Activated naive CD8-positive, alpha-beta T cell treated with anti-CD3 and anti-CD28 coated beads, Interleukin-2, amount 50 U/mL, for 16 hours (primary cell): ENCODE measurements around the gene IFT43.

Source experiments
- DNase-seq: peaks from one replicate; pipeline ENCODE4 v3.0.0-alpha.2; 2020; ENCODE audit warnings: low read depth, low spot score

IFT43 gene

DNA sequence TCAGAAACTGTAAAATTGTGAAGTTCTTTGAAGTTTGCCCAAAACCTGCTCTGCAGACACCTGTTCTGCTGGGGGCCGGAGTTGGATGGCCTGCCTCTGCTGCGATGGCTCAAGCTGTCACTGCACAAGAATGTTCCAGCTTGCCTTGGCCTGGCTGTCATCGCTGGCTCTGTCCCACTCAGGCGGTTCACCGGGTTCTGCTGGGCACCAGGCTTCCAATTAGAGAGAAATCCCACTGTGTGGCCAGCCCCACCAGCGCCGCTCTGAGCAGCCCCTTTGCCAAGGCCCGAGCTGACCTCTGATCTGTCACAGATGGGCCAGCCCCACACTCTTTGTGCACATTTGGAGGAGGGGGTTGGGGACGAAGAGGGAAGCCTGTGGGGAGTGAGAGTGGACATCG lies 94.5 kb downstream of the IFT43 start:
- no peak for DNase-seq

DNA sequence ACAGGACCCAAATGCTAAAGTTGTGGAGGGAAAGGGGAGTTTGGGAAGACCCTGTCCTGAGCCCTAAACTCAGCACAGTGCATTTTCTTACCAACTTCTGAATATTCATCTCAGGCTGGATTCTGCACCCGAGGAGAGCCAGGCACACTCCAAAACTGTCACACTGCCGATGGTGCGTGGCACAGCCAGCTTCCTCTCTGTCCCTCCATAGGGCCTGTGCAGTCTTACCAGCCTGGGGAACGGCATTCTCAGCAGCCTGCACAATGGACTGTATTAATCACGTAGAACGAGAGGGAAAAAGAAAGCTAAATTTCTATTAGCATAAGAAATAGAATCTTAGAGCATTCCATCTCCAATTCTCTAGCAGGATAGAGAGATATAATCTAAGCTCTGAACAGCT lies 94.9 kb downstream of the IFT43 start:
- no peak for DNase-seq

DNA sequence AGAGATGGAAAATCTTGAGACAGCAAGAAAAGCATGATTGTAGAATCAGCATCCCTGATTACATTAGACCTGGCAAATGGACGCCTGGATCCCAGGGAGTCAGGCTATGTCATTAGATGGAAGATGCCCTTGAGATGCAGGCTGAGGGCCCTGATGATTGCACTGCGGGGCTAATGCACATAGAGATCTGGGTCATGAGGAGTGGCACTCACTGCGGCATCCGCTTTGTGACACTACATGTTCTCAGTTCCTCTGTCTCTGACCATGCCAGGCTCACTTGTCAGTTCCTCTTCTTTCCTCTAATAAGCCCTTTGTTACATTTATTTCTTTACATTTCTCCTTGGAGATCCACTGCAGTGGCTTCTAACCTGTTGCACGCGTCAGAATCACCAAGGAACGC lies 96.1 kb downstream of the IFT43 start:
- no peak for DNase-seq

DNA sequence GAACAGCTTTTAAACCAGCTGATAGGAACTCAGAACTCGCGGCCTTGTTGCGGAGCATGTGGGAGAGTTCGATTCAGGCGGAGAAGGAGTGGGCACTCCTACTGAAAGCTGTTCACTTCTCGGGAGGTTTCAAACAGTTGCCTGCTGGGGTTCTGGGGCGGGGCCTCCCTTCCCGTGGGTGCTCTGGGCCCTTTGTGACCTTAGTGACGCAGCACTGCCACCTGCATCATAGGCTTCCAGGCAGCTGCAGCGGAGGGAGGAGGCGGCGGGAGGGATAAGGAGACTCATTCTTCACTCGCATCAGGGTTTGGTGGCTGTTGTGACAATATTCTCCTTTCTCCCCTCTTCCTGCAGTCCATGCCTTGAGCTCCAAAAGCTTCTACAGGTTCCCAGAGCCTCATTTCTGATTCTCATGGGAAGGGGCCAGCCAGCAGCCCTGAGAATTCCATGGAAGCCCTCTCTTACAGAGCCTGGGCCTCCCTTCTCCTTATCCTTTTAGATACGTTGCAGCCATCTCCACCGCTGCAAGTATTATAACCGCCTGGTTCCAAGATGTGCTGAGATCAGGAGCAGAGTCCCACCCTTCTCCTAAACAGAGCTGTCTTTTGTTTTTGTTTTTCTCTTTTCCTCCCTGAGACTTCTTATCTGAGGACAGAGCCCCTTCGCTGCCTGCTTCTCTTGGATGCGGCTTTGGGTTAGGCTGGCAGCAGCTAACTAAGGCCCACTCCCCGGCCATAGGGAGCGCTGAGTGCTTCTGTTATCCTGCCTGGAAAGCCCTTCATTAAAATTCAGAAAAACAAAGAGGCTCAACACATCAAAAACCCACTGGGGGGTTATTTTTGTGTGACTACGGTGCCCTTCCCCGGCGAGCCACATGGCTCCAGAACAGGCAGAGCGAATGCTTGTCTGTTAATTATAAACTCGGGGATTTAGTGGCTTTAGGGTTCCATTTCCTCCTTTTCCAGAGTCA lies 98.5 kb downstream of the IFT43 start:
- DNase-seq, result no peak

DNA sequence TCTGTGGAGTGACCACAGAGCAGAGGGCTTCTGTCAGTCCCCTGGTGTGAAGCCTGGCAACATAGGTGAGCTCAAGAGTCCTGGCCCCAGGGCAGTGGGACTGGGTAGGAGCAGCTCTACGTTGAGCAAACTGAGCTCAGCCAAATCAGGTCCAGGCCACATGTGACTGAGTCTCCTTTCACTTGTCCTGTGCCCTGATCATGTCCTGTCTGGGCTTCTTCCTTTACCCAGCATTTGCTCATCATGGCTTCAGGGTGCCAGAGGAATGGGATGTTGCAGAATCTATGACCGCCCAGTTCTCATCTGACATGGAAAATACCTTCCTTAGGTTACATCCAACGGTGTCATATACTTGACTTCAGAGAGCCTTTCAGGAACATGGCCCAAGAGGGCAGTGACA lies 99.8 kb downstream of the IFT43 start:
- DNase-seq, result no peak

DNA sequence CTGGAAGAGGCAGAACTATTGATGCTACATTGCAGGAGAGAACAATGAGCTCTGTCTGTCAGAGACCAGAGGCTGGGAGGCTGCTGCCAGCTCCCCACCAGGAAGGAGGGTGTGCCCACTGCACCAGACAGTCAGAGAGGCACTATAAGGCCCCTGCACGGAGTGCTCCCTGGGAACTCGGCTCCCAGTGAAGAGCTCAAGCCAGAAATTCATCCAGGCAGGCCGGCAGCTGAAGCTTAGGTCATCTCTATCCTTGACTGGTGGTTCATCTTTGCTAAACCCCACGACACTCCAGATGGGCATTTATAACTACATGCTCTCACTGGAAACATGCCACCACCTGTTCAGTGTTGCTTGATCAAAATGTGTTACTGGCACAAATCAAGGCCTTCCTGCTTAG lies 101.1 kb downstream of the IFT43 start:
- no peak for DNase-seq

DNA sequence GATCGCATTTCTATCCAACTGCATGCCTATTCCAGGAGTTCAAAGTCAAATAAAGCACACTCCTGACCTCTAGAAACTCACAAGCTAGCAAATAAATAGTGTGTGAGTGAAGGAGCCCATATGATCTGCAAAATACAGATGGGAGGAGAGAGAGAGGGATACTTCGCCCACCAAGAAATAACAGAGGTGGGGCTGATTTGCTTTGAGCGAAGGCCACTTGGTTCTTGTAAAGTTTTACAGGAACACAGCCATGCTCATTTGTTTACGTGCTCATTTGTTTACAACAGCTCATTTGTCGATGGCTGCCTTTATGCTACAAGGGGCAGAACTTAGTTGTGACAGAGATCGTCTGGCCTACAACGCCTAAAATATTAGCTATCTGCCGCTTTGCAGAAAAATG lies 102.8 kb downstream of the IFT43 start:
- no peak for DNase-seq

DNA sequence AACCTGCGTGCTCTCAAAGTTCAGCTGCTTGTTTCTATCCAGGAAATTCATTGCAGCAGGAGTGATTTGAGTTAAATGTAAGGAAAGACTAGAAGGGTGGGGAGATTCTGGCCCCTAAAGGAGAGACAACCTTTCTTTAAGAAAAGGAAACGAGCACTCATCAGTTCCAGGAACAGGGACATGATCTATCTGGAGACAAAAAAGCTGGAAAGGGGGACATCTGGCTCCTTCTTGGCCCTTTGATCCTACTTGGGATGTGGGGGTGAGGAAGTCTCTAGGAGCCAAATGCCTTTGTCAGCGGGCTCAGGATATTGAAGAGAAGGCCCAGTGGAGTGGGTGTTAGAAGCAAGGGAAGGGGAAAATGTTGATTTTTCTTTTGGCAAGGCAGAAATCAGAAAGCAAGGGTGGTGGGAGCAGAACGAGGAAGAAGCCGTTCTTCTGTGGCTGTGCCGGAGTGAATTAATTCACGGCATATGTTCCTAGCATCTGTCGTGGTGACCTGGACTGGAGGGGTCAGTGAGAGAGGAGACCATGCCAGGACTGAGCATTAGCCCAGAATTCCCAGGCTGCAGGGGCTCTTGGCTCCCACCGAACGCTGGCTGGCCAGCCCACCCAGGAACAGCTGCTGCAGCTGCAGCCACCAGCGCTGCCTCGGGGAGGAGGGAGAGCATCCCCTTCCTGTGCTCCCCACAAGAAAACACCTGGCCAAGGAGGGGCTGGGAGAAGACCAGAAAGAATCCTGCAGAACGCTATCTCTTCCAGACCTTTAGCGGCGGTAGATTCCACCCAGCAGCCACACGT lies 103.4 kb downstream of the IFT43 start:
- DNase-seq, result no peak

DNA sequence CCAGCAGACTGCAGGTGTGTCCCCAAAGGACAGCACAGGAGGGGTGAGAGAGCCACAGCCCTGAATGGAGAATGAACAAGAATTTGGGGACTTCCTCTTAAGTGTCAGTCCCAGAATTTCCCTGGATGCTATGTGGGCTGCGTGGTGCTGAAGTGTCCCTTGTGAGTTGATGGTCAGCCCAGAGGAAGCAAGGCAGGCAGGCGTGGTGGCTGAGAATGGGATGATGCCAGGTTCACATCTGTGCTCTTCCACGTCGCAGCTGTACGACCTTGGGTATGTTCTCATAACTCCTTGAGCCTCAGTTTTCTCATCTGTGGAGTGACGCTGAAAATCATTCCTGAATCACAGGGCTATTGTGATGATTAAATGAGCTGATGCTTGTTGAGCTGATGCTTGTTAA lies 104.0 kb downstream of the IFT43 start:
- no peak for DNase-seq

DNA sequence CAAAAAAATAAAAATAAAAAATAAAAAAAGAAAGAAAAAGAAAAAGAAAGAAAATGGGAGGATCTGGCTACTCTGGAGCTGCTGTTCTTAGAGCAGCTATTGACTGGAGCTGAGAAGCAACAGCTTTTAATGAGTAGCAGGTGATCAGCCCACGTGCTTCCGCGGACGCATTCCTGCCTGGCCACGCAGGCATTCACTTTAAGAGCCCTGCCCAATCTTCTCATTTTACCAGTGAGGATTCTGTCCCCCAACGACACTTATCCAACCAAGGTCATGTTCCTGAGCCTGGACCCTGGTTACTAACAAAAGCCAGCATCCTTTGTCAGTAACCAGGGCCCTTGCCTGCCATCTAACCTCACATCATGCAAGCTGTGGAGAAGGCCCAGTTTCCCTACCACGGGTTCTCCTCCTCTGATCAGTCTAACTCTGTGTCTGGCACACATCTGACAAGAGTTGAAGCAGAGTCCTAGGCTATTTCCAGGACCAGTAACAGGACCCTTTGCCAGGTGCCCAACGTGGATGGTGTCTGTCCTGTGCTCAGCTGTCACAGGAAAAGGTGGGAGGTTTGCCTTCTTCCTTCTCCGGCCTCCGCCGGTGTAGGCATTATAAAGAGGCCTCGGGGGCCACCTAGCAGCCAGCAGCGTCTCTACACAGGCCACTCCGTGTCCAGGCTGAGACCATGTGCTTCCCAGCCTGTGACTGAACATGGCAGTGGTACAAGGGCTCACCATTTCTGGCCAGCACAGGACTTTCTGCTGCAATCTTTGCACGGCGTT lies 105.2 kb downstream of the IFT43 start:
- DNase-seq, result no peak

DNA sequence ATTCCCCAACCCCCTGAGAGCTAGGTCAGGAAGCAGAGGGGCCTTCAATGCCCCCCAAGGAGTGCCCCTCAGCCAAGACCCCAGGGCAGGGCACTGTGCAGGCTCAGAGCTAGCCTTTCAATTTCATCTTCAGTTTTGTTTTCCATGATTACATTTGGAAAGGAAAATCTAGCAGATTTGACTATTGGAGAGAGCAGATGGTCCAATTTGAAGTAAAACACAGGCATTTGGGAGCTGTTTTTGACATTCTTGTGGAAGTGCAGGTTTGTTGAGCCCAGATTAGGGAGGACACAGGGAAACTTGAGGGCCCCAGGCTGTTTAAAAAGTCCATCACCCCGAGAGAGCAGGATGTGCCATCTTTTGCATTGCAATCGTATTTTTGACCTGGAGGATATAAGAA lies 107.5 kb downstream of the IFT43 start:
- no peak for DNase-seq

DNA sequence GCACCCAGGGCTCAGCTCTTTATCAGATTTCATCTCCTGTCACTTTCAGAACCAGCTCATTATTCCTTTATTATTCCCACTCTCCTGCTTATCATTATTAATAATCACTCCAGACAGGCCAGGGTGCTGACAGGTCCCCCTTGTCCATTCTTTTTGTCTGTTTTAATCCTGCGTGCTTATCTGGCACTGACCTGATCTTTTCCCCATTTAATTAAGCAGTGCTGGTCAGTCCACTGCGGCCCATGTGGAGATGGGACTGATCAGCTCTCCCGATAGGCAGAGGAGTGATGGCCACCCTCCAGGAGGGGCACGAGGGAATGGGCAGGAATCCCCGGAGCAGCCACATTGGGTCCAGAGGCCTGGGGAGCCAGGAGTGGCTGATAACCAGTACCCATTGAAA lies 110.7 kb downstream of the IFT43 start:
- DNase-seq, result no peak

DNA sequence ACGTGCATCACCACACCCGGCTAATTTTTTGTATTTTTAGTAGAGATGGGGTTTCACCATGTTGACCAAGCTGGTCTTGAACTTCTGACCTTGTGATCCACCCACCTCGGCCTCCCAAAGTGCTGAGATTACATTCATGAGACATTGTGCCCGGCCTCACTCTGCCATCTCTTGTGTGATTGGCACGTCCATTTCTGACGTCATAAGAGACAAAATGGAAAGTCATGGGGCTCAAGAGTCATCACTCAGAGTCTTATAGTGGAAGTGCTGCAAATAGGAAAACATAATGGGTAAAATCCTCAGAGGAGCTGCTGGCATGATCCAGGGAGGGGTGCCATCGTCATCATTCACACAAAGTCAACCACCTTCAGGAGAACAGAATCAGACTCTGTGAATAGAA lies 112.0 kb downstream of the IFT43 start:
- no peak for DNase-seq

DNA sequence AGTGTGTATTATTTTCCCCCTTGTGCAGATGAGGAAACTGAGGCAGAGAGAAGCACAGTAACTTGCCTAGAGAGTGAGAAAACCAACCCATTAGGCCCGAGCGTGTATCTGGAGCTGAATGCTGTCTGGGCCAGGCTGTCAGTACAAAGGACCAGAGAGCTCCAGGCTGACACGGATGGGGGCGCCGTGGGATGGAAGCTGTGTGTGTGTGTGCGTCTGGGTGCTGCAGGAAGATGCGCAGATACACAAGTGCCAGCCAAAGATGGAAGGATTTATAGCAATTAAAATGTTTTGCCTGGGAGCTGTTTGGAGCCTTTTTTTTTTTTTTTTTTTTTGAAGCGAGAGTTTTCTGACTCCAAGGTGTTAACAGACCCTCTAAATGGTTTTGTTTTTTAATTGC lies 112.5 kb downstream of the IFT43 start:
- DNase-seq, result no peak

DNA sequence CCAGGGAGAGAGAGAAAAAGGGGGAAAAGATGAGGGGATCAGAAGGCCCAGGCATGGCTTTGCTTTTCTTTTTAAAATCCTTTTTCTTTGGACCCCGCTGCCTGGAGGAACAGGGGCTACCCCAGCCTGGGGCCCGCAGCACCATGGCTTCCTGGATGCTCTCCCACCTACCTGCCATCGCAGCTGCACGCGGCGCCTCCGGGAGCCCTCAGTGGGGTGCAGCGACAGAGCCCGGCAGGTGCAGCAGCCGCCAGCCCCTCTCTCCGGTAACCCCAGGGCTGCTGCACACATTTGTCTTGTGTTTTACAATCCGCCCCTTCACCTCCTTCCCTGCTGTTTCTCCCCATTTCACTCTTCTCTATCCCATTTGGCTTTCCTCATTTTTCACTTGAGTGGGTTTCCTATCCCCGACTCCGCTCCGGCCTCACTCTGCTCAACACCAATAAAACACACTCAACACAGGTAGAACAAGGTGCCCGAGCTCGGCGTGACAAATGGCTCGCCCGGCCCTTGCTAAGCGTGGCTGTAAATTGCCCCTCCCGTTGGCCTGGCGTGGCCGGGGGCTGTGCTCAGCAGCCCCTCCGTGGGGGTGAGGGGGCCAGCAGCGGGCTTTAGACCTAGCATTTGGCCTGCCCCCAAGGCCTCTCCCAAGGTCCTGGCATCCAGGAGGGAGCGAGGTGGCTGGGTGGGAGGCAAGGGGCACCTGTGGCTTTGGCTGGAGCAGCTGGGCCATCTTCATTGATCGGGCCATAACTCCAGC lies 113.5 kb downstream of the IFT43 start:
- no peak for DNase-seq

DNA sequence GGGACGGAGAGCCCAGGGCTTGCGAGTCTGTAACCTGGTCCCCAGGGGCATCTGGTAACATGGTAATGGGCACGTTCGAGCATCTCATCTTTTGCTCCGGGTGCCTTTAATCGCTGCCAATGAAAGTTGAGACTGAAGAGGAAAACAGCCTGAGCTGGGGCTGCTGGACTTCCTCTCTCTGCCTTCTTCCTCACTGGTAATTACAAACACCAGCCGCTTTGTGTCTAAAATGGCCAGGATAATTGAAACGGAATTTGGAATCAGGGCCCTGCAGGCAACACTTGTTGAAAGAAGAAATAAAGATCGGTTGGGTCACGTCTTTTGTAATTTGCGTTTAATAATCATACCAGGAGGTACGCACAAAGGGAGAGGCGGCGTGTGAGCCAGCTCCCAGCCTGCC lies 114.7 kb downstream of the IFT43 start:
- DNase-seq, result no peak

DNA sequence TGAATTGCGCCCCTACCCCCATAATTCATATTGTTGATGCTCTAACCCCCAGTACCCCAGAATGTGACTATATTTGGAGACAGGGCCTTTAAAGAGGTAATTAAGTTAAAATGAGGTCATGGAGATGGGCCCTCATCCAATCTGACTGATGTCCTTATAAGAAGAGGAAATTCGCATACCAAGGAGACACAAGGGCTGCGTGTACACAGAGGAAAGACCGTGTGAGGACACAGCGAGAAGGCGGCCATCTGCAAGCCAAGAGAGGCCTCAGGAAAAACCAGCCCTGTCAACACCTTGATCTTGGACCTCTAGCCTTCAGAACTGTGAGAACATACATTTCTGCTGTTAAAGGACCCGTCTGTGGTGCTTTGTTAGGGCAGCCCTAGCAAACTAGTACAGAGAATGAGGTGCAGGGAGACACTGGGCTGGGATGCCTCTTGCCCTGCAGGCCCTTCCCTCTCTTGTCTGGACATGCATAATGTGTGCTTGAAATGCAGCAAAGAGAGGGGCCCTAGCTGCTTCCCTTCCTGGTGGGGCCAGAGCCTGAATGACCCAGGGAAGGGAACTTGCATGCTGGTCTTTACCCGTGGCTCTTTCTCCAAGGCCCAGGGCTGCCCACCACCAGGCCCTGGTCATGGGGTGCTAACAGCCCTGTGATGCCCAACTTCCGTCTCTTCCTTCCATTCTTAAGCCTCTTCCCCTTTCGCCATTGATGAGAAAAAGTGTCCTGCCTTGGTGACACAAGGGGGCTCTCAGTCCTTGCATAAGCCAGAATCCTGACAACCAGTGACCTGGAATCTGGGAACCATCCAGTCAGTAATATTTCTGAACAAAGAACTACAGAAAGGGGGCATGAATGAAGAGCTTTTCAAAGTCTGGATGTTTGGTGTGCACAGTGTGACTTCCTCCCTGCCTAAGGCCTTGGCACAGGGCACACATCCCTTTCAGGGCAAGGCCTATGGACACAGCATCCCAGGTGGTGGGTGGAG lies 116.1 kb downstream of the IFT43 start:
- DNase-seq, result no peak

DNA sequence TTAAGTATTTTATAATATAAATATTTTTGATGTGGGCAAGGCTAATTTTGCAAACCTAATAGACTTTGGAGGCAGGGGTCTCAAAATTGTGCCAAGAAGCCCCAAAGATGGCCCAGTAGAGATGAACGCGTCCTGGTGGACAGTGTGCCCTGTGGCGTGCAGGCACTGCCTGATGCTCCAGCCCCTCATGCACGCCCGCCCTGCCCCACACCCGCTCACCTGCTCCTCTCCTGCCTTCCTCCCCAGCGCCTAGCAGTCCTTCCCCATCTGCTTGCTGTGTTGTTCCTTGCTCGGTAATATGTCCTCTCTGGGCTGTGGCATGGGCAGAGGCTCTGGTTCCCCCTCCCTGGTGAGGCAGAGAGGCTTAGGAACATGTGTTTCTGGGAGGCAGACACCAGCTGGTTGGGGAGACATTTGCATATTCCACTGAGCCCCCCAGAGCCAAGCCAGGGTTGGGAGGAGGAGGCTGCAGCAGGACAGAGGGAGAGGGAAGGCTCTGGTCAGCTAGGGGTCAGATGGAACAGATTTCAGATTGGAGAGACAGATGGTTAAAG lies 119.3 kb downstream of the IFT43 start:
- DNase-seq, result no peak

DNA sequence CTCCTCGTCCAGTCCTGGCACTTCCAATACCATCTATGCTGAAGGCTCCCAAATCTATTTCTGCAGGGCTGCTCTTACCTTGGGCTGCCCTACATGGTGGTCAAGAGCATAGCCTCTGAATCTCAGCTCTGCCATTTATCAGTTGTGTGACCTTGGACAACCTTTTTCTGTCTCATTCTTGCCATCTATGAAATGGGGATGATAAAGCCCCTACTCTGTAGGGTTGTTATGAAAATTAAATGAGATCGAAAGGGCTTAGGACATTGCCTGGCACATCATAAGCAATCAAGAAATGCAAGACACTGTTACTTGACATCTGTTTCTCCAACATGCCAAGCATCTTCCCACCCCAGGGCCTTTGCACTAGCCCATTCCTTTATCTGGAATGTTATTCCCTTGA lies 120.6 kb downstream of the IFT43 start:
- DNase-seq, result no peak
